ENCODE results near the gene CPA4.

CPA4 gene

GRCh38 chr7:130366564-130366963 lies 73.6 kb downstream of the CPA4 start:
- DNase-seq: no peak

GRCh38 chr7:130367088-130367755 lies 74.3 kb downstream of the CPA4 start:
- no peak for DNase-seq

- DNase-seq: no peak
These were observed 75.1 kb downstream of the CPA4 start for GRCh38 chr7:130367836-130368746.

GRCh38 chr7:130369110-130369711 lies 76.2 kb downstream of the CPA4 start:
- DNase-seq: no peak

GRCh38 chr7:130369831-130370550 lies 77.0 kb downstream of the CPA4 start:
- no peak for DNase-seq

GRCh38 chr7:130371046-130371445 lies 78.1 kb downstream of the CPA4 start:
- DNase-seq: no peak

GRCh38 chr7:130372402-130373165 lies 79.6 kb downstream of the CPA4 start:
- no peak for DNase-seq

Measured in activated CD4-positive, alpha-beta T cell treated with anti-CD3 and anti-CD28 coated beads, Interleukin-2, amount 50 U/mL, for 4 hours (primary cell).